Islet precursor cell (in vitro differentiated cells): ENCODE measurements around the gene CCDC78.

Experiments
- DNase-seq: peaks from one replicate; pipeline ENCODE4 v3.0.0-alpha.2; 2018

Gene CCDC78

DNA sequence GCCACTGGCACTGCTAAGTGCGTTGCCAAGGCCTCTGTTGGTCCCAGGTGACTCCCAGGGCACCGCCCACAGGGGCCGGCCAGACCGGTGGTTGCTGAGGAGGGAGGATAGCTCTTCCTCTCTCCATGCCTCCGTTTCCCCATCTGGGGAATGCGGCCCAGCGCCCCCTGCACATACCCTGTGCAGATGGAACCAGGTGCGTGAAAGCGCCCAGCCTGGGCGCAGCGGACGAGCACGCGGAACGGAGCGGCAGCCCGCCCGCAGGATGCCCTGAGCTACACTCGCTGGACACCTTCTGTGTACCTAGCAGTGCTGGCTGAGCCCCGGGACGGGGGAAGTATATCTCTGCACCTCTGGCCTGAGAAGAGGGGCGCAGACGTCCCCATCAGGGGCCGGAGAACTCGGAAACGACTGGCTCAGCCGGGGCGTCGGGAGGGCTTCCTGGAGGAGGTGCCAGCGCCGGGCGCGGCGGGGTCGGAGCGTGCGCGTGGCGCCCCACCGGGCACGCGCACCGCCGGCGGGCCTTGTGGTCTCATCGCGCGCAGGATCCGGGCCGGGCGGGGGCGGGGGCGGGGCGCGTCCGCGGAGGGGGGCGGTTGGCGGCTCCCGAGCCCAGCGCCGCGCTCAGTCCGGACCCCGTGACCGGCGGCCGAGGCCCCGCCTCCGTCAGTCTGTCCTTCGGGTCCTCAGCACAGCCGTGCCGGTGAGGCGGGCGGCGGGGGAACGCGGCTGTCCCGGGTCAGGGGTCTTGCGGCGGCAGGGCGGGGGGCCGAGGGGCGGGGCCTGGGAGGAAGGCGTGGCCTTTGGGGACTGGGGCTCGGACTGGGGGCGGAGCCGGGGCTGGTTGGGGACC, at the start of gene CCDC78, which contains the start of gene HAGHL:
Gene CCDC78, minus strand, starts transcription at position 6 of the 853 bp plus-strand sequence. CDS start 76 bp downstream, outside the sequence.
Gene HAGHL, plus strand, starts transcription at position 669 of the 853 bp plus-strand sequence. CDS start 404 bp downstream, outside the sequence.
- peak; percentile 80 for DNase-seq

DNA sequence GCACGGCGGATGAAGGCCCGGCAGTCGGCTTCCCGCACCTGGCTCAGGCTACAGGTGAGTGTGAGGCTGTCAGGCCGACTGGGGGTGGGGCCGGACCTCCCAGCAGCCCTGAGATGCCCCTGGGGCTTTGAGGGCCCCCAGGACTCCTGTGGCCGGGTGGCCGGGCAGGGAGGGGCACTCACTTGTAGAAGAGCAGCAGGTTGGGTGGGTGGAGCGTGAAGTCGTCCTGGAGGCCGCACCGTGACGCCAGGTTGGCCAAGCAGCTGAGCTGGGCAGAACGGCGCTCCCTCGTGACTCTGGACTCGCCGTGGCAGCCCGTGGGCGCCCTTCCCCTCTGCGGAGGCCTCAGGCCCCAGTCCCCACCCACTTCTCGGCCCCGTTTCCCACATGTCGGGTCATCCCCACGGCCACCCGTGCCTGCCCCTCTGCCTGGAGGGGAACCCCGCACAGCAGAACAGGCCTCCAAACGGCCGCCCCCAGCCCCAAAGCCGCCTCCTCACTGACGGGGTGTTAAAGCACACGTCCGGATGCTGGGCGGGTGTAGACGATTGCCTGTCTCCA, 49.1 kb upstream of the CCDC78 start:
- no peak for DNase-seq

- no peak for DNase-seq
Measured at GRCh38 chr16:774086-775001, 48.1 kb upstream of the CCDC78 start.

DNA sequence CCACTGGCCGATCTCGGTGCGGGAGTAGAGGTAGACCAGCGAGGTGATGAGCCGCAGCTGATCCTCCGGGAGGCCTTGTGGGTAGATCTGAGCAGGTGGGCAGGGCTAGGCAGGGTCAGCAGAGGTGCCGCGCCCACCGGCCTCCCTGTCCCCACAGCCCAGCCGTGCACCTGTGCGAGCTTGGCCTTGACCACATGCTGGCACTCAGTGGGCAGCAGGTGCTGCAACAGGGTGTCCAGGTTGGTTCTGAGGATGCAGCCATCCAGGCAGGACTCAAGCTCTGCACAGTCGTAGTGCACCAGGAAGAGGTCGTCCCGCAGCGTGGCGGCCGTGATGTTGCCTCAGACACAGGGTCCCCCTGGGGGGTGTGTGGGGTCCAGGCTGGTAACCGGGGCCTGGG, 46.7 kb upstream of the CCDC78 start:
- no peak for DNase-seq

DNA sequence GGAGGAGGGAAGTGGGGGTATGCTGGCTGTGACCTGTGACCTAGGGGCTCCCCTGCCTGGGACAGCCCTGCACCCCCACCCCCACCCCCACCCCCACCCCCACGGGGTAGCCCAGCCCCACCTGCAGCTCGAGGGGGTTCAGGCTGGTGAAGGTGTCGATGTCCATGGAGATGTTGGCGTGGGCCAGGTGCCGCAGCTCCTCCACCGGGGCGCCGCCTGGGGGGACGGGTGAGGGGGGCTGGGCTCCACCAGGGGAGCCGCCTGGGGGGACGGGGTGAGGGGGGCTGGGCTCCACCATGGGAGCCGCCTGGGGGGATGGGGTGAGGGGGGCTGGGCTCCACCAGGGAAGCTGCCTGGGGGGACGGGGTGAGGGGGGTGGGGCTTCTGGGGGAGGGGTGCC, 44.2 kb upstream of the CCDC78 start:
- DNase-seq = no peak

DNA sequence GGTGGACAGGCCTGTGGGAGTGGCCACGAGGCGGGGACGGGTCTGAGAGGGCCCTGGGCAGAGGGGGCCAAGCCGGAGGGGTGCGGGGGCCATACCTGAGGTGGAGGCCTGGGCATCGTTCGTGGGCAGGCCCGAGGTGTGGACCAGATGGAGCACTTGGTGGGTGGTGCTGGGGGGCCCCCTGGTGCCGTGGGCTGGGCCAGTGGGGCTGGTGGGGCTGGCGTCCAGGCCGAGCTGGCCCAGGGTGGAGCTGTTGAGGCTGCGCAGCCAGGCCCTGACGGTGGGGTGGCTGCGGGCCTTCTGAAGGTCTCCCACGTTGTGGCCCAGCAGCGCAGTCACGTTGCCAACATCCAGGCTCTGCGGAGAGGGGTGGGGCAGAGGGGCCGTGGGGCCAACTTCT, 43.7 kb upstream of the CCDC78 start:
- DNase-seq = no peak

GRCh38 chr16:769184-769784, 43.0 kb upstream of the CCDC78 start:
- DNase-seq = no peak

DNA sequence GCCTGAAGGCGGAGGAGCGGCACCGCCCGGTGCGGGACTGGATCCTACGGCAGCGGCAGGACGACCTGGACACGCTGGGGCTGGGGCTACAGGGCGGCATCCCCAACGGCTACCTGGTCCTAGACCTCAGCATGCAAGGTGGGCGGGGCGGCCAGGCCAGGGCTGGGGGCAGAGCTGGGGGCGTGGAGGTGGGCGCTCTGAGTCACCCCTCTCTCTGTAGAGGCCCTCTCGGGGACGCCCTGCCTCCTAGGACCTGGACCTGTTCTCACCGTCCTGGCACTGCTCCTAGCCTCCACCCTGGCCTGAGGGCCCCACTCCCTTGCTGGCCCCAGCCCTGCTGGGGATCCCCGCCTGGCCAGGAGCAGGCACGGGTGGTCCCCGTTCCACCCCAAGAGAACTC, 42.2 kb upstream of the CCDC78 start:
- DNase-seq = no peak

DNA sequence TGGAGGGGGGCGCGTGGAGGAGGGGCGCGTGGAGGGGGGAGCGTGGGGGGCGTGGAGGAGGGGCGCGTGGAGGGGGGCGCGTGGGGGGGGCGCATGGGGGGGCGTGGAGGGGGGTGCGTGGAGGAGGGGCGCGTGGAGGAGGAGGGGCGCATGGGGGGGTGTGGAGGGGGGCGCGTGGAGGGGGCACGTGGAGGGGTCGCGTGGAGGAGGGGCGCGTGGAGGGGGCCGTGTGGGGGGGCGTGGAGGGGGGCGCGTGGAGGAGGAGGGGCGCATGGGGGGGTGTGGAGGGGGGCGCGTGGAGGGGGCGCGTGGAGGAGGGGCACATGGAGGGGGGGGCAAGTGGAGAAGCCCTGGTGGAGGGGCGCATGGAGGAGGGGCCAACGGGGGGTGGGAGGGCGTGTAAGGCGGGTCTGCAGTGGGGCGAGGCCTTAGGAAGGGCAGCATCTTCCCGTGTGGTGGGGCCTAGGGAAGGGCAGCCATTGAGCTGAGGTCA, 41.5 kb upstream of the CCDC78 start:
- DNase-seq = no peak

DNA sequence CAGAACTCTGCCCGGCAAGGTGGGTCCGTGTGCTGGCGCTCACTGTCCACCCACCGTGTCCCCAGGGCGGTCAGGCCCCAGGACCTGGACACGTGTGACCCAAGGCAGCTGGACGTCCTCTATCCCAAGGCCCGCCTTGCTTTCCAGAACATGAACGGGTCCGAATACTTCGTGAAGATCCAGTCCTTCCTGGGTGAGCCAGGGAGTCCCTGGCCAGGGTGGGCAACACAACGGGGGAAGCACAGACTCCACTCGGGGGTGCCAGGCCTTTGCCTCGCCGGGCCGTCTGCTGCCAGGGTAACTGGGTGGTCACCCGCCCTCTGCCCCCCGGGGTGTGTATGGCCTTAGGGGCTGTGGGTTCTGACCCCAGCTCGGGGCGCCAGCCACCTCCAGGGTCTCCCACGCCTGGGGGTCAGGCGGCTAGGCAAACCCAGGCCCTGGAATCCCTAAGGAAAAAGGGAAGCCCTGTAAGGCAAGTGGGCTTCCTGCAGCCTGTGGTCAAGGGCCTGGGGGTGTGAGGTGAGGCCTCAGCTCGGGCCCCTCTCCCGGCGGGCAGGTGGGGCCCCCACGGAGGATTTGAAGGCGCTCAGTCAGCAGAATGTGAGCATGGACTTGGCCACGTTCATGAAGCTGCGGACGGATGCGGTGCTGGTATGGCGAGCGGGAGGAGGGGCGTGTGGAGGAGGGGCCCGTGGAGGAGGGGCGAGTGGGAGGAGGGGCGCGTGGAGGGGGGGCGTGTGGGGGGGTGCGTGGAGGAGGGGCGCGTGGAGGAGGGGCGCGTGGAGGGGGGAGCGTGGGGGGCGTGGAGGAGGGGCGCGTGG, 40.8 kb upstream of the CCDC78 start:
- no peak for DNase-seq

DNA sequence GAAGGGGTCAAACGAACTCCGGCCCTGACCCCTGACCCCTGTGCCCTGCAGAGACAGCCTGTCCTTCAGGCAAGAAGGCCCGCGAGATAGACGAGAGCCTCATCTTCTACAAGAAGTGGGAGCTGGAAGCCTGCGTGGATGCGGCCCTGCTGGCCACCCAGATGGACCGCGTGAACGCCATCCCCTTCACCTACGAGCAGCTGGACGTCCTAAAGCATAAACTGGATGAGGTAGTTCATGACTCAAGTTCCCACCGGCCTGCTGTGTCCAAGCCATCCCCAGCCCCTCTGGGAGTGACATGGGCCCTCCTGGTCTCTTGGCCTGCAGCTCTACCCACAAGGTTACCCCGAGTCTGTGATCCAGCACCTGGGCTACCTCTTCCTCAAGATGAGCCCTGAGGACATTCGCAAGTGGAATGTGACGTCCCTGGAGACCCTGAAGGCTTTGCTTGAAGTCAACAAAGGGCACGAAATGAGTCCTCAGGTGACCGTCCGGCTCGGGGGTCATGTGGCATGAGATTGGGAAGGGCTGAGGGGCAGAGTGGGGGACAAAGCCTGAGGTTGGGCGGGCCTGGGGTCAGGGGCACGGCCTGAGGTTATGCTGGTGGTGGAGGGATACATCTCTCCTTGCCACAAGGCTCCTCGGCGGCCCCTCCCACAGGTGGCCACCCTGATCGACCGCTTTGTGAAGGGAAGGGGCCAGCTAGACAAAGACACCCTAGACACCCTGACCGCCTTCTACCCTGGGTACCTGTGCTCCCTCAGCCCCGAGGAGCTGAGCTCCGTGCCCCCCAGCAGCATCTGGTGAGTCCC, 40.0 kb upstream of the CCDC78 start:
- DNase-seq = no peak

- DNase-seq = no peak
Measured at GRCh38 chr16:765488-765865, 39.2 kb upstream of the CCDC78 start.

GRCh38 chr16:764848-765487, 38.7 kb upstream of the CCDC78 start:
- DNase-seq = no peak

DNA sequence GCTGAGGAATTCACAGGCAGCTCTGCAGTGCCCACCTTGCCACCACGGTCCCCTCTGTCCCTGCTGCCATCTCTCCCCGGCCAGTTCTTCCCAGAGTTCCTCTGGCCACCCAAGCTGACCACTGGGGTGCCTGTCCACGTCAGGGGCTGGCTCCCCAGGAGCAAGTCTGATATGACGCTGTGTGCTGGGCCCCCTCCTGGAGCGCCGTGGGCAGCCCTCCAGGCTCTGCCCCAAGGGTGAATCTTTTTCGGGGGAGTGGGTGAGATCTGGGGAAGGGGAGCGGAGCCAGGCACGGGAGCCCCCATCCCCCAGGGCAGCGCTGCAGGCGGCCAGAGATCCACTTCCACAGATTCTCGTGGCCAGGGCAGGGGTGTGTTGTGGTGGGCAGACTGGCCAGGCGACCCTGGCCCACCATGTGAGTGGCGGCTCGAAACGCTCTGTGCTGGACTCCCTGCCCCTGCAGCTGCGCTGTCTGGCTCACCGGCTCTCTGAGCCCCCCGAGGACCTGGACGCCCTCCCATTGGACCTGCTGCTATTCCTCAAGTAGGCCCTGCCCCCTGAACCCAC, 38.0 kb upstream of the CCDC78 start:
- DNase-seq = no peak

DNA sequence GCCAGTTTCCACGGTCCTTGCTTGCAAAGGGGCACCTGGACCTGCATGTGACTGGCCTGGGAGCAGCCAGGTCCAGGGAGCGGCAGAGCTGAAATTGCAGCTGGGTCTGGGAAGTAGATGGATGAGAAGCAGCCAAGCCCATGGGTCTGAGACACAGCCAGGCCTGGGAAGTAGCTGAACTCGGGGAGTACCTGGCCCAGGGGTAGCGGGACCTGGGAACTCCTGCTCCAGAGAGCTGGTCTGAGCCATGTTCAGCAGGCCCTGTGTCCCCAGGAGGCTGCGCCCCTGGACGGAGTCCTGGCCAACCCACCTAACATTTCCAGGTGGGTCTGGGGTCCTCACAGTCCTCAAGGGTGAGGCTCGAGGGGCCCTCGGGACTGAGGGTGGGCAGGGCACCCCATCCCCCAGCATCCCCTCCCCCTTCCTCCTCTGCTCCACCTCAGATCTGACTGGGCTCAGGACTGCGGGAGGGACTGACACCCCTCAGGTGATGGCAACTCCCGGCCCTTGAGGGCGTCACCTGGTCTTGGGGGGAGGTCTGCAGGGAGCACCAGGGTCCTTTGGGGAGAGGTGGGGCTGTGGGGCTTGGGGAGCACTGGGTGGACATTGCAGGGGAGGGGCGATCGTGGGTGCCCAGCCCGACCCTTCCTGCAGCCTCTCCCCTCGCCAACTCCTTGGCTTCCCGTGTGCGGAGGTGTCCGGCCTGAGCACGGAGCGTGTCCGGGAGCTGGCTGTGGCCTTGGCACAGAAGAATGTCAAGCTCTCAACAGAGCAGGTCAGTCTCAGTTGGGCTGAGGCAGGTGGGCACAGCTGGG, 37.3 kb upstream of the CCDC78 start:
- no peak for DNase-seq

DNA sequence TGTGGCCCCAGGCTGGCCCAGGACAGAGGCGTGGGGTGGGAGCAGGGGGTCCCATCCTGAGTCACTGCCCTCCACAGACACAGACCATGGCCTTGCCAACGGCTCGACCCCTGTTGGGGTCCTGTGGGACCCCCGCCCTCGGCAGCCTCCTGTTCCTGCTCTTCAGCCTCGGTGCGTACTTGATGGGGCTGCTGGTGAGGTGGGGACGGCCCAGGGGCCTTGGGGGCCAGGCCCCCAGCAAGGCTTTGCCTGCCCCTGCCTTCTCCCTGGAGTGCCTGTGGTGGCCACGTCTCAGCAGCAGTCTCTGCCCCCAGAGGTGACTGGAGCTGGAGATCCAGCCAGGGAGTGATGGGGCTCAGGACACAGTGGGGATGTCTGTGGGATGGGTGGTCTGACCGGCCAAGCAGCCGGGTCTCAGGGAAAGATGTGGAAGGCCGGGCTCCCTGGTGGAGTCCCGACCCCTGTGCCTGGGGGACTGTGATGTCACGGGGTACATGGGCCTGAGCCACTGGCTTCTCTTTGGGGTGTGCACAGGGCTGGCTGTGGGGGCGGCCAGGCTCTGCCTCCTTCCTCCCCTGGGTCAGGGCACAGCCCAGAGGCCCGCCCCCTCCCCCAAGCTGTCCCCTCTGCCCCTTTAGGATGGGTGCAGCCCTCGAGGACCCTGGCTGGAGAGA, 36.5 kb upstream of the CCDC78 start:
- no peak for DNase-seq

DNA sequence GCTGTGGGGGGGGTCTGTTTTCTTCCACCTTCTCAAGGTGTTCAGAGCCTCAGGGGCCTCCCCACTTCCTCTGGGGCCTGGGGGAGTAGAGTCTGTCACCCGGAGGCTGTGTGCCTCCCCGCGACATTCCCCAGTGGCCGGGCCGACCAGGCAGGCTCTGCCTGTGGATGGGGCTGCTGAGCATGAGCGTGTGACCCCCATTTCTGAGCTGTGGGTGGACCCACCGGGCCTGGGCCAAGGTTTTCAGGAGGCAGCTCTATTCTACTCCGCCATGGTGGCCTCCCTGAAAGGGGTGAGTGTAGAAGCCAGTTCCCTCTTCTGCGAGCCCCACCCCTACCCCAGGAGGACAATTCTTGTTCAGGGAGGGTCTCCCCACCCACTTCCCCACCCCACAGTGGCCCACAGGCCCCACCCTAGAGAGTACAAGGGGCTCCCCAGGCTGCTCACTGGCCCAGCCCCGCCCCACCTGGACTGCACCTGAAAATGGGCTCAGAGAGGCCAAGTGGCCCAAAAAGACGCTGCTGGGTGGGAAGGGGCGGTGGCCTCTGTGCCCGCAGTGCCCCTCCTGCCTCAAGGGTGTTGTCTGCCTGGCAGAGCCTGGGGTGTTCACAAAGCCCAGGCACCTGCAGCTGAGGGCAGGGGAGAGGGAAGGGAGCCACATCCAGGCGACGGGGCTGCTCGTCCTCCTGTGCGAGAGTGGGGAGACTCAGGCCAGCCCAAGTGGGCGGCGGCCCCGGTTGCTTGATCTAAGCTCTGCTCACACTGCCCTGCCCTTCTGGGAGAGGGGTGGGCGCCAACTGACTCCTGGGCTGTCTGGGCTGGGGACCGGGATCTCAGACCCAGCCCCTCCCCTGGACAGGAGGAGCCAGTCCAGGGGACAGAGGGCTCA, 35.6 kb upstream of the CCDC78 start:
- no peak for DNase-seq
